Karpas-422 (cell line): ENCODE measurements around the gene PREX1. TPM values are rescaled to one million over a fixed set of nuclear protein-coding genes. Genes with fewer than 3 reads are reported as not detected.

ENCODE experiments used
- DNase-seq: peaks from one replicate; pipeline ENCODE4 v3.0.0-alpha.2; 2015
- H2AFZ ChIP-seq: fragments of 200-600 bp; sonication (generic); 2 replicates; pipeline ENCODE4 v1.6.1; 2014; ENCODE audit warnings: antibody characterized with exemption, low read length, mixed read lengths
- H3K27ac ChIP-seq: fragments of 200-600 bp; sonication (generic); 2 replicates; pipeline ENCODE4 v1.5.1; 2014; ENCODE audit warnings: mild to moderate bottlenecking, low read length, moderate library complexity
- H3K27me3 ChIP-seq: fragments of 200-600 bp; sonication (generic); 2 replicates; pipeline ENCODE4 v1.6.1; 2014; ENCODE audit warnings: low read length, mixed read lengths
- H3K36me3 ChIP-seq: fragments of 200-600 bp; sonication (generic); 2 replicates; pipeline ENCODE4 v1.6.1; 2014; ENCODE audit warnings: low read length, mixed read lengths; ENCODE audit not compliant: insufficient read depth
- H3K4me1 ChIP-seq: fragments of 200-600 bp; sonication (generic); 2 replicates; pipeline ENCODE4 v1.6.1; 2014; ENCODE audit warnings: mild to moderate bottlenecking, low read length, mixed read lengths
- H3K4me2 ChIP-seq: fragments of 200-600 bp; sonication (generic); 2 replicates; pipeline ENCODE4 v1.6.1; 2014; ENCODE audit warnings: low read length, low read depth, mild to moderate bottlenecking; ENCODE audit not compliant: poor library complexity, severe bottlenecking
- H3K4me3 ChIP-seq: fragments of 200-600 bp; sonication (generic); 2 replicates; pipeline ENCODE4 v1.5.1; 2014; ENCODE audit warnings: mild to moderate bottlenecking, antibody characterized with exemption, low read length, mixed read lengths
- H3K79me2 ChIP-seq: fragments of 200-600 bp; sonication (generic); 2 replicates; pipeline ENCODE4 v1.6.1; 2014; ENCODE audit warnings: mild to moderate bottlenecking, low read length, mixed read lengths
- H3K9ac ChIP-seq: fragments of 200-600 bp; sonication (generic); 2 replicates; pipeline ENCODE4 v1.6.0; 2014; ENCODE audit warnings: low read length
- H3K9me2 ChIP-seq: fragments of 200-600 bp; sonication (generic), shearing (Covaris generic); replicated peaks from 2 replicates; pipeline ENCODE4 v1.6.0; 2014; ENCODE audit warnings: mild to moderate bottlenecking, low read length, moderate library complexity; ENCODE audit not compliant: insufficient read depth
- H3K9me3 ChIP-seq: fragments of 300-700, 200-600 bp; sonication (generic); 2 replicates; pipeline ENCODE4 v1.6.1; 2014; ENCODE audit warnings: low read length, mixed read lengths
- H4K20me1 ChIP-seq: fragments of 200-600 bp; sonication (generic); 2 replicates; pipeline ENCODE4 v1.6.1; 2014; ENCODE audit warnings: mild to moderate bottlenecking, antibody characterized with exemption, low read length, low read depth; ENCODE audit not compliant: insufficient read depth
- total RNA-seq: library from RNA; depleted of rRNA; stranded (reverse); fragments of >200 nt; shearing (Covaris generic); gene quantifications from 2 replicates; pipeline ENCODE4 v1.2.3, GENCODE V29; 2014; ENCODE audit warnings: low replicate concordance

PREX1 gene
- total RNA-seq, 1 experiment from 2014 or later = not detected

GRCh38 chr20:48703511-48704219, 124.1 kb downstream of the PREX1 start:
- Histone ChIP-seq H3K4me1 (no peaks in the 10 kb centered on the region), H3K36me3 (no peaks in the 10 kb centered on the region), H2AFZ (no peak overlapping the region), H3K27ac (no peak overlapping the region), H3K9ac (no peak overlapping the region), H3K9me2 (no peaks in the 10 kb centered on the region), H3K27me3 (no peaks in the 10 kb centered on the region), H3K79me2 (no peaks in the 10 kb centered on the region), H3K9me3 (no peaks in the 10 kb centered on the region), H4K20me1 (no peaks in the 10 kb centered on the region), H3K4me3 (no peak overlapping the region), H3K4me2 (no peak overlapping the region)
- DNase-seq = no peak

- Histone ChIP-seq H3K79me2 (no peaks in the 10 kb centered on the region), H3K9me3 (no peaks in the 10 kb centered on the region), H3K4me2 (no peak overlapping the region), H3K27me3 (no peaks in the 10 kb centered on the region), H4K20me1 (no peaks in the 10 kb centered on the region), H3K4me3 (no peak overlapping the region), H2AFZ (no peak overlapping the region), H3K4me1 (no peaks in the 10 kb centered on the region), H3K27ac (no peak overlapping the region), H3K36me3 (no peaks in the 10 kb centered on the region), H3K9me2 (no peaks in the 10 kb centered on the region), H3K9ac (no peak overlapping the region)
- DNase-seq = no peak
These were observed 124.7 kb downstream of the PREX1 start for GRCh38 chr20:48703107-48703506.

GRCh38 chr20:48702455-48702913, 125.3 kb downstream of the PREX1 start:
- Histone ChIP-seq H2AFZ (no peak overlapping the region), H3K27ac (no peak overlapping the region), H3K27me3 (no peaks in the 10 kb centered on the region), H3K4me3 (no peak overlapping the region), H3K9me2 (no peaks in the 10 kb centered on the region), H3K9ac (no peak overlapping the region), H3K4me2 (no peak overlapping the region), H3K36me3 (no peaks in the 10 kb centered on the region), H3K4me1 (no peaks in the 10 kb centered on the region), H3K79me2 (no peaks in the 10 kb centered on the region), H4K20me1 (no peaks in the 10 kb centered on the region), H3K9me3 (no peaks in the 10 kb centered on the region)
- no peak for DNase-seq

- Histone ChIP-seq H3K9me2 (no peaks in the 10 kb centered on the region), H3K4me2 (no peak overlapping the region), H3K4me3 (no peak overlapping the region), H3K4me1 (no peaks in the 10 kb centered on the region), H3K9me3 (no peaks in the 10 kb centered on the region), H3K27ac (no peak overlapping the region), H3K27me3 (no peaks in the 10 kb centered on the region), H4K20me1 (no peaks in the 10 kb centered on the region), H3K79me2 (no peaks in the 10 kb centered on the region), H3K36me3 (no peaks in the 10 kb centered on the region), H3K9ac (no peak overlapping the region), H2AFZ (no peak overlapping the region)
- no peak for DNase-seq
These were observed 126.1 kb downstream of the PREX1 start for GRCh38 chr20:48701702-48702101.

- Histone ChIP-seq H4K20me1 (no peaks in the 10 kb centered on the region), H3K4me2 (no peak overlapping the region), H3K4me1 (no peaks in the 10 kb centered on the region), H3K79me2 (no peaks in the 10 kb centered on the region), H3K27me3 (no peaks in the 10 kb centered on the region), H3K4me3 (no peak overlapping the region), H3K9me3 (no peaks in the 10 kb centered on the region), H3K36me3 (no peaks in the 10 kb centered on the region), H2AFZ (no peak overlapping the region), H3K9ac (no peak overlapping the region), H3K27ac (no peak overlapping the region), H3K9me2 (no peaks in the 10 kb centered on the region)
- DNase-seq = peak; percentile 48
These were observed 129.1 kb downstream of the PREX1 start for GRCh38 chr20:48698507-48699267.

GRCh38 chr20:48697845-48698491, 129.8 kb downstream of the PREX1 start:
- Histone ChIP-seq H4K20me1 (no peaks in the 10 kb centered on the region), H3K9me2 (no peaks in the 10 kb centered on the region), H3K4me1 (no peaks in the 10 kb centered on the region), H2AFZ (no peak overlapping the region), H3K4me2 (no peak overlapping the region), H3K27ac (no peak overlapping the region), H3K27me3 (no peaks in the 10 kb centered on the region), H3K9me3 (no peaks in the 10 kb centered on the region), H3K4me3 (no peak overlapping the region), H3K79me2 (no peaks in the 10 kb centered on the region), H3K36me3 (no peaks in the 10 kb centered on the region), H3K9ac (no peak overlapping the region)
- DNase-seq = no peak

- Histone ChIP-seq H3K4me2 (no peak overlapping the region), H3K4me3 (no peak overlapping the region), H3K27ac (no peak overlapping the region), H2AFZ (no peak overlapping the region), H3K27me3 (no peaks in the 10 kb centered on the region), H3K79me2 (no peaks in the 10 kb centered on the region), H3K36me3 (no peaks in the 10 kb centered on the region), H3K9me2 (no peaks in the 10 kb centered on the region), H3K9me3 (no peaks in the 10 kb centered on the region), H4K20me1 (no peaks in the 10 kb centered on the region), H3K4me1 (no peaks in the 10 kb centered on the region), H3K9ac (no peak overlapping the region)
- no peak for DNase-seq
These were observed 131.1 kb downstream of the PREX1 start for GRCh38 chr20:48696671-48697070.

GRCh38 chr20:48695738-48696137, 132.1 kb downstream of the PREX1 start:
- no peak overlapping the region for H3K27ac ChIP-seq
- H3K9me3 ChIP-seq = no peaks in the 10 kb centered on the region
- H2AFZ ChIP-seq = no peak overlapping the region
- H3K9ac ChIP-seq = no peak overlapping the region
- DNase-seq = no peak
- no peaks in the 10 kb centered on the region for H3K9me2 ChIP-seq
- H3K36me3 ChIP-seq = no peaks in the 10 kb centered on the region
- H4K20me1 ChIP-seq = no peaks in the 10 kb centered on the region
- no peak overlapping the region for H3K4me2 ChIP-seq
- H3K27me3 ChIP-seq = no peaks in the 10 kb centered on the region
- H3K4me3 ChIP-seq = no peak overlapping the region
- no peaks in the 10 kb centered on the region for H3K4me1 ChIP-seq
- H3K79me2 ChIP-seq = no peaks in the 10 kb centered on the region
